ENCODE data around the gene SLC16A8.

Gene SLC16A8

GRCh38 chr22:38050720-38051119 is 33.3 kb downstream of the SLC16A8 start:
- no peaks in the 10 kb centered on the region; the same call in 1 of the 2 replicates for H3F3A ChIP-seq (ENCODE audit: insufficient read depth, low read length)
- no peaks in the 10 kb centered on the region for H3K79me2 ChIP-seq (ENCODE audit: low read length)
- DNase-seq = no peak
- no peak overlapping the region for H3K4me3 ChIP-seq (ENCODE audit: low read length)
- no peaks in the 10 kb centered on the region for H3K9me3 ChIP-seq (replicated peaks; ENCODE audit: insufficient read depth, low read length)
- no peak overlapping the region for H2AFZ ChIP-seq (ENCODE audit: low read length)
- no peaks in the 10 kb centered on the region; the same call in 1 of the 2 replicates for H3K4me1 ChIP-seq (ENCODE audit: low read length)
- H3K9me2 ChIP-seq (replicated peaks; ENCODE audit: insufficient read depth, low read length) = no peaks in the 10 kb centered on the region
- TF ChIP-seq EZH2phosphoT487 (IDR thresholded peaks at IDR 0.05; ENCODE audit: low read length) (no peak), EZH2 (optimal IDR thresholded peaks at IDR 0.05; ENCODE audit: low read depth, low read length) (no peak)
- TF ChIP-seq, protein P1, sequence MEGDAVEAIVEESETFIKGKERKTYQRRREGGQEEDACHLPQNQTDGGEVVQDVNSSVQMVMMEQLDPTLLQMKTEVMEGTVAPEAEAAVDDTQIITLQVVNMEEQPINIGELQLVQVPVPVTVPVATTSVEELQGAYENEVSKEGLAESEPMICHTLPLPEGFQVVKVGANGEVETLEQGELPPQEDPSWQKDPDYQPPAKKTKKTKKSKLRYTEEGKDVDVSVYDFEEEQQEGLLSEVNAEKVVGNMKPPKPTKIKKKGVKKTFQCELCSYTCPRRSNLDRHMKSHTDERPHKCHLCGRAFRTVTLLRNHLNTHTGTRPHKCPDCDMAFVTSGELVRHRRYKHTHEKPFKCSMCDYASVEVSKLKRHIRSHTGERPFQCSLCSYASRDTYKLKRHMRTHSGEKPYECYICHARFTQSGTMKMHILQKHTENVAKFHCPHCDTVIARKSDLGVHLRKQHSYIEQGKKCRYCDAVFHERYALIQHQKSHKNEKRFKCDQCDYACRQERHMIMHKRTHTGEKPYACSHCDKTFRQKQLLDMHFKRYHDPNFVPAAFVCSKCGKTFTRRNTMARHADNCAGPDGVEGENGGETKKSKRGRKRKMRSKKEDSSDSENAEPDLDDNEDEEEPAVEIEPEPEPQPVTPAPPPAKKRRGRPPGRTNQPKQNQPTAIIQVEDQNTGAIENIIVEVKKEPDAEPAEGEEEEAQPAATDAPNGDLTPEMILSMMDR (IDR thresholded peaks at IDR 0.05; ENCODE audit: low read length) = no peak
- H3K27ac ChIP-seq (ENCODE audit: low read length) = no peak overlapping the region
- H3K9ac ChIP-seq (ENCODE audit: low read length) = no peak overlapping the region
- no peak overlapping the region for H3K4me2 ChIP-seq (ENCODE audit: low read depth, low read length)
- no peaks in the 10 kb centered on the region; the same call in 1 of the 2 replicates for H3K27me3 ChIP-seq (replicated peaks; ENCODE audit: insufficient read depth, low read length)
- no peaks in the 10 kb centered on the region for H4K20me1 ChIP-seq (ENCODE audit: insufficient read depth, low read length)
- H3K36me3 ChIP-seq (replicated peaks; ENCODE audit: insufficient read depth, low read length) = no peaks in the 10 kb centered on the region

DNA sequence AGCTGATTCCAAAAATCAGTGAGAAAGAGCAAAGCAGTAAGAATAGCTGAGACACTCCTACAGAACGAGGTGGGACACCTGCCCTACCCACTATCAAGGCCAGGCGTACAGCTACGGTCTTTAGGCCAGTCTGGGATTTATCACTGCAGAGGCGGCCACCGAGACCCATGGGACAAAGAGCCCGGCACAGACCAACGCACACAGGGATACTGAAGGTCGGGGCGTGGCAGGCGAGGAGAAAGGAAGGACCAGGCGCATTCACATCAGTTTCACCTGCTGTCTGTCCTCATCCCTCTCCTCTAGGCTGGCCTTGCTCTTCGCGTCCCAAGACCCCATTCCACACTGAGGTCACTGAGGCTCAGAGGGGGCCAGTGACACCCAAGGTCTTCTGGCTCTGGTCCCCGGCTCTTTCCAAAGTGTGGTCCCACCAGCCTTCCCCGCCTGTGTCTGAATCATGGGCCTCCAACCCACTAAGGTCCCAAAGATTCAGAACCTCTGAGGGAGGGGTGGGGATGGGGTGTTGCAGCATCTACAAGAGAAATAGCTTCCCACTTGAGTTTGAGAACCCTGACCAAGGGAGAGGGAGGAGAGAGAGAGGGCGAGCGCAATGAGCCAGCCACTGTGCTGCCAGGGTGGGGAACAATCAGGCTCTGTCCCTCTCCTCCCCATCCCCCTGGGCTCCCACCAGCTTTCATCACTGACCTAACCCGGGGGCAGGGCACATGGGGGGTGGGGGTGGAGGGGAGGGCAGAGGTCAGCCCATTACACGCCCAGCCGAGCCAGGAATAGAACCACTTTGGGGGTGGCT is 34.0 kb downstream of the SLC16A8 start:
- Histone ChIP-seq H3K4me3 (ENCODE audit: low read length) (no peak overlapping the region), H2AFZ (ENCODE audit: low read length) (no peak overlapping the region), H3K79me2 (ENCODE audit: low read length) (no peaks in the 10 kb centered on the region), H3K27me3 (replicated peaks; ENCODE audit: insufficient read depth, low read length) (no peaks in the 10 kb centered on the region; the same call in 1 of the 2 replicates), H3K9me2 (replicated peaks; ENCODE audit: insufficient read depth, low read length) (no peaks in the 10 kb centered on the region), H4K20me1 (ENCODE audit: insufficient read depth, low read length) (no peaks in the 10 kb centered on the region), H3K4me2 (ENCODE audit: low read depth, low read length) (no peak overlapping the region), H3K27ac (ENCODE audit: low read length) (no peak overlapping the region), H3K36me3 (replicated peaks; ENCODE audit: insufficient read depth, low read length) (no peaks in the 10 kb centered on the region), H3F3A (ENCODE audit: insufficient read depth, low read length) (no peaks in the 10 kb centered on the region; the same call in 1 of the 2 replicates), H3K4me1 (ENCODE audit: low read length) (no peaks in the 10 kb centered on the region; the same call in 1 of the 2 replicates), H3K9me3 (replicated peaks; ENCODE audit: insufficient read depth, low read length) (no peaks in the 10 kb centered on the region), H3K9ac (ENCODE audit: low read length) (no peak overlapping the region)
- TF ChIP-seq EZH2phosphoT487 (IDR thresholded peaks at IDR 0.05; ENCODE audit: low read length) (no peak), EZH2 (optimal IDR thresholded peaks at IDR 0.05; ENCODE audit: low read depth, low read length) (no peak)
- TF ChIP-seq, protein P1 (IDR thresholded peaks at IDR 0.05; ENCODE audit: low read length) = no peak
- DNase-seq = no peak

DNA sequence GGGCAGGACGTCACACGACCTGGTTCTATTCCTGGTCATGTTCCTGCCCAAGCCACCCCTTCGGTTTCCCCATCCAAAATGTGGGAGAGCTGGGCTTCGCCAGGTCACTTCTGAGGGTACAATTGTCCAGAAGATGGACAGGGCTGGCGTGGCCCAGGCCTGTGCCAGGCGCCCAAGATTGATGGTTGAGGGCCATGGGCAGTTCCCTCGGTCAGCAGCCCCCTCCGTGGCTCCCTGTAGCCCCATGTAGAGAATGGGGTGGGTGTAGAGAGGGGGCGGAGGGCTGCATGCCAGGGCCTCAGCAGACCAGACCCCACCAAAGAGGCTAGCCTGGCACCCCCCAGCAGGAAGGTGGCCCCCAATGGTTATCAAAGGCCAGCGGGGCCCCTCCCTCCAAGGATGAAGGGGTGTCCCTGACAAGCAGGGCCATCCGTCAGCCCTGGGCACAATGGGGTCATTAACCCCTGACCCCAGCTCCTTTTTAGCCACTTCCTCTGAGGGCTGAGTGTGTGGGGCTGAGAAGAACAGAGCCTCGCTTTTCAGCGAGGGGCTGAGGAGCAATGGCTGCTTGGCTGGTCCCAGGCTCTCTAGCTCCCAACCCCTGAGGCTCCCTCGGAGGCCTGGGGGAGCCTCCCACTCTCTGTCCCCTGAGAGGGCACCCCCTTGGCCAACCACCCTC is 37.8 kb downstream of the SLC16A8 start:
- TF ChIP-seq EZH2phosphoT487 (IDR thresholded peaks at IDR 0.05; ENCODE audit: low read length) (no peak), EZH2 (optimal IDR thresholded peaks at IDR 0.05; ENCODE audit: low read depth, low read length) (no peak)
- TF ChIP-seq, protein P1 (IDR thresholded peaks at IDR 0.05; ENCODE audit: low read length) = no peak
- Histone ChIP-seq H3K4me2 (ENCODE audit: low read depth, low read length) (no peak overlapping the region), H3K36me3 (replicated peaks; ENCODE audit: insufficient read depth, low read length) (no peaks in the 10 kb centered on the region), H2AFZ (ENCODE audit: low read length) (no peak overlapping the region), H3F3A (ENCODE audit: insufficient read depth, low read length) (no peaks in the 10 kb centered on the region), H3K79me2 (ENCODE audit: low read length) (no peaks in the 10 kb centered on the region), H3K4me1 (ENCODE audit: low read length) (no peaks in the 10 kb centered on the region), H3K9me2 (replicated peaks; ENCODE audit: insufficient read depth, low read length) (no peaks in the 10 kb centered on the region), H3K27me3 (replicated peaks; ENCODE audit: insufficient read depth, low read length) (peaks cover 5% of the 10 kb centered on the region; the same call in 1 of the 2 replicates), H3K9ac (ENCODE audit: low read length) (no peak overlapping the region), H3K4me3 (ENCODE audit: low read length) (no peak overlapping the region), H3K9me3 (replicated peaks; ENCODE audit: insufficient read depth, low read length) (no peaks in the 10 kb centered on the region), H4K20me1 (ENCODE audit: insufficient read depth, low read length) (no peaks in the 10 kb centered on the region), H3K27ac (ENCODE audit: low read length) (no peak overlapping the region)
- DNase-seq = no peak
